GM12878 (cell line): Measurements from ENCODE around the gene ARFGAP3. TPM values are rescaled to one million over a fixed set of nuclear protein-coding genes. Genes with fewer than 3 reads are reported as not detected.

ENCODE experiments used
- ATAC-seq: fragments of 200-7000 bp; cut with Tn5 transposase; 3 replicates; pipeline ENCODE4 v1.9.1; 2020; ENCODE audit warnings: mild to moderate bottlenecking, moderate library complexity
- BruUV-seq: library from RNA; stranded (reverse); fragments of 400-500 nt; replicated peaks from 2 replicates; lab custom pipeline; 2021; lab: Mats Ljungman, UMichigan
- CTCF ChIA-PET: fragments of 300-600 bp; sonication (Branson Sonifier 250); formaldehyde crosslinking; extraction: SDS; loops from one replicate; lab custom pipeline; 2021; ENCODE audit warnings: inconsistent platforms; lab: Yijun Ruan, JAX
- POLR2A ChIA-PET: fragments of 350-600 bp; formaldehyde crosslinking; extraction: SDS; loops from one replicate; lab custom pipeline; 2021; ENCODE audit warnings: inconsistent platforms; lab: Charles Lee
- RAD21 ChIA-PET: fragments of 300-600 bp; sonication (Branson Sonifier 250); formaldehyde crosslinking; loops from one replicate; lab custom pipeline; 2023; ENCODE audit warnings: antibody characterized with exemption; ENCODE audit not compliant: unreplicated experiment; lab: Charles Lee
- SMC1A ChIA-PET: fragments of 300-600 bp; sonication (Branson Sonifier 250); formaldehyde crosslinking; loops from one replicate; lab custom pipeline; 2023; ENCODE audit not compliant: unreplicated experiment, uncharacterized antibody; lab: Charles Lee
- DNase-seq: peaks from one replicate; pipeline ENCODE4 v3.0.0-alpha.2; 2011; ENCODE audit warnings: low read depth, low spot score
- FAIRE-seq: peaks from 3 replicates; lab custom pipeline; 2011; peaks lifted over from hg19 to GRCh38; lab: Jason Lieb, UNC
- H2AFZ ChIP-seq: 2 replicates; pipeline ENCODE4 v1.6.0; 2011; ENCODE audit warnings: low read depth, low read length, control low read depth; ENCODE audit not compliant: control insufficient read depth
- H3K27ac ChIP-seq: 2 replicates; pipeline ENCODE4 v1.5.1; 2011; ENCODE audit warnings: control low read depth; ENCODE audit not compliant: control insufficient read depth, insufficient read depth
- H3K27me3 ChIP-seq, 2 experiments: replicated peaks in 1 of 2; 2 replicates each; pipeline versions ENCODE4 v1.6.0 to v1.6.1; 2011; ENCODE audit warnings: low read length in 1 of 2; ENCODE audit not compliant: control insufficient read depth in 2 of 2, insufficient read depth in 2 of 2
- H3K36me3 ChIP-seq, 2 experiments: 2 replicates each; pipeline ENCODE4 v1.5.1; 2011; ENCODE audit warnings: low read length in 1 of 2; ENCODE audit not compliant: control insufficient read depth in 2 of 2, insufficient read depth in 2 of 2
- H3K4me1 ChIP-seq: 2 replicates; pipeline ENCODE4 v1.6.1; 2011; ENCODE audit warnings: mild to moderate bottlenecking, low read length, moderate library complexity, mixed read lengths; ENCODE audit not compliant: control insufficient read depth, insufficient read depth
- H3K4me2 ChIP-seq: 2 replicates; pipeline ENCODE4 v1.6.0; 2011; ENCODE audit warnings: control low read depth; ENCODE audit not compliant: control insufficient read depth, insufficient read depth
- H3K4me3 ChIP-seq: fragments of 200-600 bp; sonication (generic); 2 replicates; pipeline ENCODE4 v1.5.1; 2016
- H3K79me2 ChIP-seq: 2 replicates; pipeline ENCODE4 v1.6.0; 2011; ENCODE audit warnings: low read length; ENCODE audit not compliant: control insufficient read depth, insufficient read depth
- H3K9ac ChIP-seq: 2 replicates; pipeline ENCODE4 v1.8.0; 2011; ENCODE audit warnings: low read length, control low read depth, mixed read lengths; ENCODE audit not compliant: control insufficient read depth, insufficient read depth
- H3K9me3 ChIP-seq: replicated peaks from 3 replicates; pipeline ENCODE4 v1.5.1; 2011; ENCODE audit warnings: mild to moderate bottlenecking, low read length; ENCODE audit not compliant: control insufficient read depth, insufficient read depth
- H4K20me1 ChIP-seq: 2 replicates; pipeline ENCODE4 v1.6.0; 2011; ENCODE audit not compliant: control insufficient read depth, insufficient read depth
- BCL11A ChIP-seq: IDR thresholded peaks from 2 replicates; pipeline ENCODE4 v1.6.1; 2011; ENCODE audit warnings: low read depth, low read length
- BHLHE40 ChIP-seq, 2 experiments: fragments of 450-650 bp in 1 of 2; IDR thresholded peaks; 2 replicates each; pipeline ENCODE4 v1.6.1; 2011 to 2017; ENCODE audit warnings: low read depth in 2 of 2, borderline replicate concordance in 1 of 2, improper control_type of control experiment in 1 of 2, low read length in 1 of 2, mild to moderate bottlenecking in 1 of 2
- BRCA1 ChIP-seq: IDR thresholded peaks from 2 replicates; pipeline ENCODE4 v1.6.1; 2011; ENCODE audit warnings: low read depth, low read length, improper control_type of control experiment
- CBX5 ChIP-seq: sonication (generic); IDR thresholded peaks from 2 replicates; pipeline ENCODE4 v1.6.1; 2016; ENCODE audit warnings: low read depth, moderate library complexity, mild to moderate bottlenecking, inconsistent platforms
- CREB1 ChIP-seq: IDR thresholded peaks from 2 replicates; pipeline ENCODE4 v1.6.1; 2012; ENCODE audit warnings: low read depth, mild to moderate bottlenecking, inconsistent platforms
- GATAD2B ChIP-seq: fragments of 450-650 bp; conservative IDR thresholded peaks from 2 replicates; pipeline ENCODE4 v1.6.1; 2017; ENCODE audit warnings: low read depth, mild to moderate bottlenecking, moderate library complexity
- IRF4 ChIP-seq: IDR thresholded peaks from 2 replicates; pipeline ENCODE4 v1.6.1; 2011; ENCODE audit warnings: low read depth, low read length
- RBBP5 ChIP-seq: fragments of 200-600 bp; sonication (generic); conservative IDR thresholded peaks from 2 replicates; pipeline ENCODE4 v1.6.1; 2016
- SMAD1 ChIP-seq: fragments of 450-650 bp; IDR thresholded peaks from 2 replicates; pipeline ENCODE4 v1.6.1; 2018; ENCODE audit warnings: mild to moderate bottlenecking, low read depth; ENCODE audit not compliant: partially characterized antibody
- SPI1 ChIP-seq: IDR thresholded peaks from 2 replicates; pipeline ENCODE4 v1.6.1; 2011; ENCODE audit warnings: low read depth, mild to moderate bottlenecking, low read length, moderate library complexity, borderline replicate concordance; ENCODE audit not compliant: insufficient read depth
- WGBS: methylation state at CpG from one replicate; pipeline ENCODE4 v1.1.6; 2016; ENCODE audit warnings: low lambda C conversion rate; ENCODE audit not compliant: insufficient replicate concordance, insufficient coverage; ENCODE audit errors: missing lambda C conversion rate; 5-methylcytosine and 5-hydroxymethylcytosine counted together
- in situ Hi-C: fragments of 300-500 bp; cut with MboI; formaldehyde crosslinking; loops from 9 replicates; pipeline ENCODE4 v1.14.3; 2018; ENCODE audit warnings: mixed read lengths
- intact Hi-C: fragments of 100-400 bp; cut with micrococcal nuclease; formaldehyde crosslinking; loops from one replicate; pipeline ENCODE4 v1.14.2; 2022; ENCODE audit not compliant: unreplicated experiment
- polyA plus RNA-seq, 11 experiments: library from polyadenylated mRNA; depleted of rRNA in 4 of 11; unstranded in 6 of 11; stranded (reverse) in 5 of 11; fragments of >200 nt; fragmentation: Nextera tagmentation in 4 of 11; fragmentation: Illumina TruSeq in 1 of 11; extraction: Ambion mirVana in 4 of 11; extraction: Trizol in 1 of 11; gene quantifications; 1 replicate in 1 of 11; 2 replicates in 10 of 11; pipeline versions ENCODE4 v1.2.1 to v1.2.3, GENCODE V29; 2011 to 2016; ENCODE audit warnings: inconsistent platforms in 2 of 11, missing spikeins in 2 of 11, low read depth in 1 of 11
- total RNA-seq, 4 experiments: library from RNA; depleted of rRNA in 3 of 4; stranded (reverse); fragments of >200 nt in 3 of 4; fragmentation: Illumina TruSeq in 1 of 4; extraction: Trizol in 1 of 4; gene quantifications; 2 replicates each; pipeline versions ENCODE4 v1.2.1 to v1.2.3, GENCODE V29; 2013 to 2021
- TF ChIP-seq, protein P1 (sequence below): IDR thresholded peaks from 2 replicates; pipeline ENCODE4 v1.6.1; 2012; ENCODE audit warnings: low read depth, low read length, improper control_type of control experiment
- TF ChIP-seq, protein P2 (sequence below): IDR thresholded peaks from 2 replicates; pipeline ENCODE4 v1.6.1; 2012; ENCODE audit warnings: improper control_type of control experiment, low read depth, low read length; ENCODE audit not compliant: insufficient replicate concordance

Gene ARFGAP3
- total and polyA plus RNA-seq, 10 of the 15 experiments (the other 5 are each of a cell fraction or from before 2014, with no cell fraction given): 29.7 to 50.8 (median 39.5) TPM

DNA sequence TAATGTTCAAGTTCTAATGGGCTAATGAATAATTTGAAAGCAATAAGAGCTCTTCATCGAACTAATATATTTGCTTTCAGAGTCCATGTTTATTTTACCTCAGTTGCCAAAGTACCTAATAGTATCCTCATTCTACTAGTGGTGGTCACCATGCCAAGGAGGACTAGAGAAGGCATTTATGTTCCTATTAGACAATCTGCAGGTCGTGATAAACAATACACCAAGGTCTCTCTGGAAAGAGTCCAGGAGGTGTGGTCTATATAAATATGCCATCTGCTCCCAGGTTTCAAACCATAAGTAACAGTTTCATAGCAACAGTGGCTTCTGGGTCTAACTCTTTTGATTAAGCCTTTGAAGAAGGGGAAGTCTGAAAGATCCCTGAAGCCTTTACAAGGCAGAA lies 42.9 kb downstream of the ARFGAP3 start:
- ChIA-PET SMC1A (interaction anchor here (0.9 to 2.0 kb wide), 3 partner anchors 20 to 216 kb away, joined by 3 to 5 read pairs (median 3); no protein-coding TSS in a partner anchor), CTCF (interaction anchor here (0.5 to 1.3 kb wide), 3 partner anchors 34 to 176 kb away, joined by 3 to 6 read pairs (median 3); no protein-coding TSS in a partner anchor), POLR2A (no interaction called here), RAD21 (no interaction called here)
- DNase-seq (peak; percentile 12), ATAC-seq (peak; percentile 42), FAIRE-seq (peak; percentile 56)
- WGBS: 82% methylated on average over 2 of the region's 2 CpGs
- Histone ChIP-seq H2AFZ (no peak overlapping the region), H3K36me3 (peaks cover 3 to 7% of the 10 kb centered on the region in 2 experiments; a peak in 3 of 4 replicates), H4K20me1 (no peaks in the 10 kb centered on the region), H3K79me2 (no peaks in the 10 kb centered on the region), H3K9ac (no peak overlapping the region), H3K4me2 (no peak overlapping the region), H3K27ac (peak overlapping the region; percentile 8; the same call in 1 of the 2 replicates), H3K4me1 (0 out of 2 replicates have a peak, but pooled peaks cover 3% of the 10 kb centered on the region), H3K4me3 (no peak overlapping the region), H3K9me3 (no peaks in the 10 kb centered on the region), H3K27me3 (no peaks in the 10 kb centered on the region)
- intact Hi-C loops (no loop called here), in situ Hi-C loops (no loop called here)
- TF ChIP-seq SPI1 (peak; percentile 32; the same call in 1 of the 2 replicates), BCL11A (no peak)
- no TSS peak for BruUV-seq

DNA sequence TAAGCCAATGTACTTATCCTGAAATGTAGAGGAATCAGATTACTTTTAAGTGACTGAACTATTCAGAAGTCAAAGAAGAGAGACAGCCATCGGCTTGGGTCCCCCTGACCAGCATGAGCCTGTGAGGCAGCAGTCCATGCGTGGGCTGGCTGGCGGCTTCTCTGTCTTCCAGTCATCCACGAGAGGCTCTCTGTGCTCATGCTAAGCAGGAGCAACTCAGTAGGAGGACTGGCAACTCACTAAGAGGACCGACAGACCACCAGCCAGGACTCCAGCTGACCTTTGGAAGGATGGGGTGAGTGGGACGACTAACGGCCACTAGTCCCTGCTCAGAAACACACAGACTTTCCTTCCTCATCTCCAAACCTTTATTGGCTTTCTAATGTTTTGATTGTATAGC lies 43.6 kb downstream of the ARFGAP3 start:
- H3K9ac ChIP-seq: no peak overlapping the region
- H3K27me3 ChIP-seq: no peaks in the 10 kb centered on the region
- peaks cover 3 to 10% of the 10 kb centered on the region in 2 experiments; a peak in 3 of 4 replicates for H3K36me3 ChIP-seq
- ChIA-PET POLR2A (no interaction called here), RAD21 (no interaction called here), CTCF (interaction anchor here (0.6 to 1.3 kb wide), 3 partner anchors 33 to 55 kb away, joined by 3 to 6 read pairs (median 3); no protein-coding TSS in a partner anchor), SMC1A (interaction anchor here (0.9 to 1.2 kb wide), 2 partner anchors 20 to 217 kb away, joined by 3 read pairs; no protein-coding TSS in a partner anchor)
- no TSS peak for BruUV-seq
- FAIRE-seq (no peak), ATAC-seq (no peak), DNase-seq (no peak)
- H3K4me1 ChIP-seq: 0 out of 2 replicates have a peak, but pooled peaks cover 3% of the 10 kb centered on the region
- H3K4me3 ChIP-seq: no peak overlapping the region
- H4K20me1 ChIP-seq: no peaks in the 10 kb centered on the region
- intact Hi-C loops: no loop called here
- no peak overlapping the region for H3K27ac ChIP-seq
- no peaks in the 10 kb centered on the region for H3K9me3 ChIP-seq
- H2AFZ ChIP-seq: no peak overlapping the region
- 97% methylated on average over 7 of the region's 7 CpGs for WGBS
- in situ Hi-C loops: no loop called here
- H3K79me2 ChIP-seq: no peaks in the 10 kb centered on the region
- no peak overlapping the region for H3K4me2 ChIP-seq
- TF ChIP-seq CREB1 (no peak), IRF4 (no peak), GATAD2B (no peak), RBBP5 (no peak), SMAD1 (no peak), CBX5 (no peak), BRCA1 (no peak), BHLHE40 (IDR thresholded peaks at IDR 0.05; ENCODE audit: borderline replicate concordance in 1 of 2, low read depth in 2 of 2, low read length in 1 of 2) (no peak)
- TF ChIP-seq, protein P1, sequence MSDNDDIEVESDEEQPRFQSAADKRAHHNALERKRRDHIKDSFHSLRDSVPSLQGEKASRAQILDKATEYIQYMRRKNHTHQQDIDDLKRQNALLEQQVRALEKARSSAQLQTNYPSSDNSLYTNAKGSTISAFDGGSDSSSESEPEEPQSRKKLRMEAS: no peak
- TF ChIP-seq, protein P2, sequence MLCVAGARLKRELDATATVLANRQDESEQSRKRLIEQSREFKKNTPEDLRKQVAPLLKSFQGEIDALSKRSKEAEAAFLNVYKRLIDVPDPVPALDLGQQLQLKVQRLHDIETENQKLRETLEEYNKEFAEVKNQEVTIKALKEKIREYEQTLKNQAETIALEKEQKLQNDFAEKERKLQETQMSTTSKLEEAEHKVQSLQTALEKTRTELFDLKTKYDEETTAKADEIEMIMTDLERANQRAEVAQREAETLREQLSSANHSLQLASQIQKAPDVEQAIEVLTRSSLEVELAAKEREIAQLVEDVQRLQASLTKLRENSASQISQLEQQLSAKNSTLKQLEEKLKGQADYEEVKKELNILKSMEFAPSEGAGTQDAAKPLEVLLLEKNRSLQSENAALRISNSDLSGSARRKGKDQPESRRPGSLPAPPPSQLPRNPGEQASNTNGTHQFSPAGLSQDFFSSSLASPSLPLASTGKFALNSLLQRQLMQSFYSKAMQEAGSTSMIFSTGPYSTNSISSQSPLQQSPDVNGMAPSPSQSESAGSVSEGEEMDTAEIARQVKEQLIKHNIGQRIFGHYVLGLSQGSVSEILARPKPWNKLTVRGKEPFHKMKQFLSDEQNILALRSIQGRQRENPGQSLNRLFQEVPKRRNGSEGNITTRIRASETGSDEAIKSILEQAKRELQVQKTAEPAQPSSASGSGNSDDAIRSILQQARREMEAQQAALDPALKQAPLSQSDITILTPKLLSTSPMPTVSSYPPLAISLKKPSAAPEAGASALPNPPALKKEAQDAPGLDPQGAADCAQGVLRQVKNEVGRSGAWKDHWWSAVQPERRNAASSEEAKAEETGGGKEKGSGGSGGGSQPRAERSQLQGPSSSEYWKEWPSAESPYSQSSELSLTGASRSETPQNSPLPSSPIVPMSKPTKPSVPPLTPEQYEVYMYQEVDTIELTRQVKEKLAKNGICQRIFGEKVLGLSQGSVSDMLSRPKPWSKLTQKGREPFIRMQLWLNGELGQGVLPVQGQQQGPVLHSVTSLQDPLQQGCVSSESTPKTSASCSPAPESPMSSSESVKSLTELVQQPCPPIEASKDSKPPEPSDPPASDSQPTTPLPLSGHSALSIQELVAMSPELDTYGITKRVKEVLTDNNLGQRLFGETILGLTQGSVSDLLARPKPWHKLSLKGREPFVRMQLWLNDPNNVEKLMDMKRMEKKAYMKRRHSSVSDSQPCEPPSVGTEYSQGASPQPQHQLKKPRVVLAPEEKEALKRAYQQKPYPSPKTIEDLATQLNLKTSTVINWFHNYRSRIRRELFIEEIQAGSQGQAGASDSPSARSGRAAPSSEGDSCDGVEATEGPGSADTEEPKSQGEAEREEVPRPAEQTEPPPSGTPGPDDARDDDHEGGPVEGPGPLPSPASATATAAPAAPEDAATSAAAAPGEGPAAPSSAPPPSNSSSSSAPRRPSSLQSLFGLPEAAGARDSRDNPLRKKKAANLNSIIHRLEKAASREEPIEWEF: no peak
